MM.1S (cell line): ENCODE results near the gene RALGDS.

Source experiments
- EZH2 ChIP-seq: fragments of 300-600 bp; sonication (generic); optimal IDR thresholded peaks from 2 replicates; pipeline ENCODE3; 2017; ENCODE audit warnings: low read depth, mild to moderate bottlenecking, antibody characterized with exemption, low read length, mixed read lengths
- EZH2phosphoT487 ChIP-seq: fragments of 300-600 bp; sonication (generic); IDR thresholded peaks from 2 replicates; pipeline ENCODE4 v1.6.1; 2018; ENCODE audit warnings: antibody characterized with exemption, low read length
- TF ChIP-seq, protein P1 (sequence below): fragments of 300-600 bp; sonication (generic); IDR thresholded peaks from 2 replicates; pipeline ENCODE4 v1.5.1; 2016; ENCODE audit warnings: antibody characterized with exemption, low read length, mixed read lengths

DNA sequence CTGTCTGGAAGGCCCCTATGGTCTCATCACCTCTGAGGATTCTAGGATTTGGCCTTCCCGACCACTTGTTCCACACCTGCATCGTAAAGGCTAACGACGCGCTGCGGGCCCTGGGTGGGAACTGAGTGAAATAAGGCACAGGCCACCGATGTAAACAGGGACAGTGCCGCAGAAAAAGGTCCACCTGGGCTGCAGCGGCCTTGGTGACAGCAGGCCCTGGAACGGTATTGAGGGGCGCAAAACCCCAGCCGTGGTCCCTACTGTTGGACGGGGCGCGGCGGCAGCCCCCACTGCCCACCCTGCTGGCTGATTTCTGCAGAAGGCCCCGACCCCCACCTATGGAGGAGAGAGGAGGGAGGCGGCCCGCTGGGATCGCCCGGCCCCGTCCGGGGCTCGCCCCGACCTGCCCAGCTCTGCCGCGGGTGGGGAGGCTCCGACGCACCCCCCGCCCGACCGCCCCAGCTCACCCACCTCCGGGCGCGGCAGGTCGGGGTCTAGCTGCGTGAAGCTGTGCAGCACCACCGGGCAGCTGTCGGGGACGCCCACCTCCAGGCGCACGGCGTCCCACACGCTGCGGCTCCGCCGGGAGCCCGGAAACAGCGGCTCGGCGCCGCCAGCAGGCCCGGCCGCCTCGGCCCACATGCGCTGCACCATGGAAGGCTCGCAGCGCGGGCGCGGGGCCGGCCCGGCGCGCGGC is 391 bp downstream of the RALGDS start:
- TF ChIP-seq, protein P1, sequence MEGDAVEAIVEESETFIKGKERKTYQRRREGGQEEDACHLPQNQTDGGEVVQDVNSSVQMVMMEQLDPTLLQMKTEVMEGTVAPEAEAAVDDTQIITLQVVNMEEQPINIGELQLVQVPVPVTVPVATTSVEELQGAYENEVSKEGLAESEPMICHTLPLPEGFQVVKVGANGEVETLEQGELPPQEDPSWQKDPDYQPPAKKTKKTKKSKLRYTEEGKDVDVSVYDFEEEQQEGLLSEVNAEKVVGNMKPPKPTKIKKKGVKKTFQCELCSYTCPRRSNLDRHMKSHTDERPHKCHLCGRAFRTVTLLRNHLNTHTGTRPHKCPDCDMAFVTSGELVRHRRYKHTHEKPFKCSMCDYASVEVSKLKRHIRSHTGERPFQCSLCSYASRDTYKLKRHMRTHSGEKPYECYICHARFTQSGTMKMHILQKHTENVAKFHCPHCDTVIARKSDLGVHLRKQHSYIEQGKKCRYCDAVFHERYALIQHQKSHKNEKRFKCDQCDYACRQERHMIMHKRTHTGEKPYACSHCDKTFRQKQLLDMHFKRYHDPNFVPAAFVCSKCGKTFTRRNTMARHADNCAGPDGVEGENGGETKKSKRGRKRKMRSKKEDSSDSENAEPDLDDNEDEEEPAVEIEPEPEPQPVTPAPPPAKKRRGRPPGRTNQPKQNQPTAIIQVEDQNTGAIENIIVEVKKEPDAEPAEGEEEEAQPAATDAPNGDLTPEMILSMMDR = no peak
- TF ChIP-seq EZH2 = no peak
- no peak for TF ChIP-seq EZH2phosphoT487
